HepG2 (cell line): Measurements from ENCODE around the gene GRIK4. TPM values are rescaled to one million over a fixed set of nuclear protein-coding genes. Genes with fewer than 3 reads are reported as not detected.

ENCODE experiments used
- ATAC-seq: fragments of 200-7000 bp; cut with Tn5 transposase; 3 replicates; pipeline ENCODE4 v1.9.1; 2020; ENCODE audit warnings: mild to moderate bottlenecking, moderate library complexity
- BruUV-seq: library from RNA; stranded (reverse); fragments of 400-500 nt; replicated peaks from 2 replicates; lab custom pipeline; 2021; lab: Mats Ljungman, UMichigan
- CTCF ChIA-PET: fragments of 300-600 bp; formaldehyde crosslinking; extraction: SDS; loops from one replicate; lab custom pipeline; 2021; ENCODE audit warnings: low total read pairs, inconsistent platforms, low intra/inter-chr PET ratio; lab: Yijun Ruan, JAX
- POLR2A ChIA-PET: fragments of 350-600 bp; sonication (Branson Sonifier 250); formaldehyde crosslinking; loops from one replicate; lab custom pipeline; 2020; ENCODE audit warnings: antibody characterized with exemption, inconsistent platforms; lab: Yijun Ruan, JAX
- DNase-seq: peaks from one replicate; pipeline ENCODE4 v3.0.0-alpha.2; 2015; ENCODE audit warnings: low spot score
- FAIRE-seq: peaks from 3 replicates; lab custom pipeline; 2011; peaks lifted over from hg19 to GRCh38; lab: Jason Lieb, UNC
- H2AFZ ChIP-seq: one replicate; pipeline ENCODE4 v1.6.1; 2011; ENCODE audit warnings: low read length, inconsistent platforms
- H3K27ac ChIP-seq: fragments of 300-600 bp; 3 replicates; pipeline ENCODE4 v1.8.0; 2011; ENCODE audit warnings: mixed run types, mild to moderate bottlenecking, mixed read lengths, low read length, inconsistent platforms; ENCODE audit not compliant: insufficient read depth; ENCODE audit errors: extremely low read length
- H3K27me3 ChIP-seq, 2 experiments: fragments of 200-600 bp in 1 of 2; 2 replicates in 1 of 2; 3 replicates in 1 of 2; pipeline versions ENCODE4 v1.6.0 to v1.8.0; 2011; ENCODE audit warnings: low read length in 2 of 2, mild to moderate bottlenecking in 2 of 2, moderate library complexity in 2 of 2, inconsistent platforms in 1 of 2; ENCODE audit not compliant: insufficient read depth in 2 of 2, control insufficient read depth in 1 of 2
- H3K36me3 ChIP-seq, 2 experiments: fragments of 200-600 bp in 1 of 2; replicated peaks in 1 of 2; 2 replicates in 1 of 2; 3 replicates in 1 of 2; pipeline versions ENCODE4 v1.5.1 to v1.8.0; 2011; ENCODE audit warnings: low read length in 2 of 2, inconsistent platforms in 1 of 2; ENCODE audit not compliant: insufficient read depth in 2 of 2, control insufficient read depth in 1 of 2
- H3K4me1 ChIP-seq: 2 replicates; pipeline ENCODE4 v1.5.1; 2012; ENCODE audit warnings: low read length, inconsistent platforms; ENCODE audit not compliant: insufficient read depth
- H3K4me2 ChIP-seq: 2 replicates; pipeline ENCODE4 v1.6.0; 2011; ENCODE audit warnings: low read depth, low read length, inconsistent platforms
- H3K4me3 ChIP-seq, 3 experiments: fragments of 200-600 bp in 1 of 3; sonication (generic), shearing (Covaris generic) in 1 of 3; replicated peaks in 1 of 3; 2 replicates each; pipeline ENCODE4 v1.5.1; 2011 to 2016; ENCODE audit warnings: low read length in 3 of 3, inconsistent platforms in 2 of 3, low read depth in 2 of 3, mild to moderate bottlenecking in 2 of 3, control low read depth in 1 of 3, mixed read lengths in 1 of 3; ENCODE audit not compliant: insufficient read depth in 1 of 3
- H3K79me2 ChIP-seq: one replicate; pipeline ENCODE4 v1.6.1; 2011; ENCODE audit warnings: low read length, inconsistent platforms; ENCODE audit not compliant: insufficient read depth
- H3K9ac ChIP-seq: 2 replicates; pipeline ENCODE4 v1.6.0; 2011; ENCODE audit warnings: mild to moderate bottlenecking, low read depth, low read length, inconsistent platforms; ENCODE audit not compliant: insufficient read depth
- H3K9me3 ChIP-seq: 2 replicates; pipeline ENCODE4 v1.5.1; 2012; ENCODE audit warnings: mild to moderate bottlenecking, low read length
- H4K20me1 ChIP-seq: 2 replicates; pipeline ENCODE4 v1.6.0; 2011; ENCODE audit warnings: inconsistent platforms, mild to moderate bottlenecking, low read length, moderate library complexity; ENCODE audit not compliant: insufficient read depth
- ESRRA ChIP-seq: sonication (generic); formaldehyde crosslinking; IDR thresholded peaks from 2 replicates; pipeline ENCODE4 v1.5.1; 2020; ENCODE audit warnings: mild to moderate bottlenecking, low read depth, missing genetic modification reagents
- HNF4A ChIP-seq: sonication (generic); formaldehyde crosslinking; IDR thresholded peaks from 2 replicates; pipeline ENCODE4 v1.4.0; 2020; ENCODE audit warnings: missing genetic modification reagents
- HOXA3 ChIP-seq: sonication (generic); formaldehyde crosslinking; IDR thresholded peaks from 2 replicates; pipeline ENCODE4 v1.5.0; 2020; ENCODE audit warnings: missing genetic modification reagents
- JUNB ChIP-seq: sonication (generic); formaldehyde crosslinking; IDR thresholded peaks from 2 replicates; pipeline ENCODE4 v1.8.0; 2022; ENCODE audit warnings: missing genetic modification reagents, mild to moderate bottlenecking, borderline replicate concordance
- NCOA2 ChIP-seq: sonication (generic); formaldehyde crosslinking; IDR thresholded peaks from 2 replicates; pipeline ENCODE4 v1.8.0; 2022; ENCODE audit warnings: inconsistent platforms
- NCOR1 ChIP-seq: fragments of 200-600 bp; sonication (generic); IDR thresholded peaks from 2 replicates; pipeline ENCODE4 v1.7.0; 2017; ENCODE audit warnings: antibody characterized with exemption, low read length, borderline replicate concordance
- NR2F2 ChIP-seq: IDR thresholded peaks from 2 replicates; pipeline ENCODE4 v1.6.1; 2012; ENCODE audit warnings: low read depth, inconsistent platforms, borderline replicate concordance
- PHF21A ChIP-seq: sonication (generic); formaldehyde crosslinking; IDR thresholded peaks from 2 replicates; pipeline ENCODE4 v1.5.0; 2020; ENCODE audit warnings: mild to moderate bottlenecking, missing genetic modification reagents
- RARA ChIP-seq: IDR thresholded peaks from 2 replicates; pipeline ENCODE4 v1.6.1; 2016; ENCODE audit warnings: missing genetic modification reagents, missing compliant biosample characterization
- SKI ChIP-seq: fragments of 450-650 bp; IDR thresholded peaks from one replicate; pipeline ENCODE4 v1.6.1; 2018; ENCODE audit warnings: mild to moderate bottlenecking; ENCODE audit not compliant: partially characterized antibody
- SNRNP70 ChIP-seq: fragments of 200-400 bp; formaldehyde crosslinking; IDR thresholded peaks from 2 replicates; pipeline ENCODE4 v1.6.1; 2017; ENCODE audit warnings: mild to moderate bottlenecking, low read depth, low read length, moderate library complexity
- TBL1XR1 ChIP-seq: fragments of 150-350 bp; IDR thresholded peaks from 2 replicates; pipeline ENCODE4 v1.6.1; 2014; ENCODE audit warnings: borderline replicate concordance, low read length; ENCODE audit not compliant: partially characterized antibody
- TBX3 ChIP-seq: fragments of 450-650 bp; IDR thresholded peaks from 2 replicates; pipeline ENCODE4 v1.6.1; 2017; ENCODE audit warnings: antibody characterized with exemption, mild to moderate bottlenecking, inconsistent platforms, borderline replicate concordance
- ZNF256 ChIP-seq: sonication (generic); formaldehyde crosslinking; conservative IDR thresholded peaks from 2 replicates; pipeline ENCODE4 v1.4.0; 2020; ENCODE audit warnings: missing genetic modification reagents
- ZNF333 ChIP-seq: sonication (generic); formaldehyde crosslinking; IDR thresholded peaks from 2 replicates; pipeline ENCODE4 v1.4.0; 2020; ENCODE audit warnings: mild to moderate bottlenecking, missing genetic modification reagents, borderline replicate concordance
- ZNF530 ChIP-seq: sonication (generic); formaldehyde crosslinking; IDR thresholded peaks from 2 replicates; pipeline ENCODE4 v1.5.0; 2020; ENCODE audit warnings: low read depth, mild to moderate bottlenecking, missing genetic modification reagents
- ZNF629 ChIP-seq: sonication (generic); formaldehyde crosslinking; conservative IDR thresholded peaks from 2 replicates; pipeline ENCODE4 v1.5.0; 2020; ENCODE audit warnings: missing genetic modification reagents
- ZNF768 ChIP-seq: sonication (generic); formaldehyde crosslinking; IDR thresholded peaks from 2 replicates; pipeline ENCODE4 v1.4.0; 2020; ENCODE audit warnings: missing genetic modification reagents
- ZNF788 ChIP-seq: sonication (generic); formaldehyde crosslinking; IDR thresholded peaks from 2 replicates; pipeline ENCODE4 v1.5.0; 2020; ENCODE audit warnings: mild to moderate bottlenecking, missing genetic modification reagents, borderline replicate concordance
- WGBS: methylation state at CpG from one replicate; pipeline ENCODE4 v1.1.6; 2017; ENCODE audit warnings: low lambda C conversion rate; 5-methylcytosine and 5-hydroxymethylcytosine counted together
- in situ Hi-C: cut with HindIII; loops from 2 replicates; pipeline ENCODE4 v1.10.0; 2017; ENCODE audit warnings: low pct_unique_long_range_greater_than_20kb; ENCODE audit not compliant: extremely low pct_ligation_motif_present
- intact Hi-C: fragments of 100-400 bp; cut with micrococcal nuclease; formaldehyde crosslinking; loops from one replicate; pipeline ENCODE4 v1.10.0; 2022; ENCODE audit not compliant: unreplicated experiment
- polyA plus RNA-seq, 8 experiments: library from polyadenylated mRNA; depleted of rRNA in 3 of 8; stranded (reverse) in 7 of 8; unstranded in 1 of 8; fragments of >200 nt; fragmentation: Illumina TruSeq in 4 of 8; extraction: Trizol in 4 of 8; gene quantifications; 2 replicates each; pipeline versions ENCODE4 v1.2.1 to v1.2.3, GENCODE V29; 2011 to 2016; ENCODE audit warnings: low read depth in 4 of 8, missing spikeins in 1 of 8, mixed read lengths in 1 of 8; ENCODE audit not compliant: insufficient read depth in 1 of 8
- total RNA-seq, 5 experiments: library from RNA; depleted of rRNA; stranded (reverse); fragments of >200 nt; fragmentation: Illumina TruSeq; extraction: Trizol; gene quantifications; 2 replicates each; pipeline ENCODE4 v1.2.3, GENCODE V29; 2016; ENCODE audit warnings: low read depth in 1 of 5
- TF ChIP-seq, protein P1 (sequence below): sonication (generic); formaldehyde crosslinking; IDR thresholded peaks from 2 replicates; pipeline ENCODE4 v1.5.0; 2020; ENCODE audit warnings: mild to moderate bottlenecking, low read depth, missing genetic modification reagents, borderline replicate concordance
- TF ChIP-seq, protein P2 (sequence below): sonication (generic); formaldehyde crosslinking; IDR thresholded peaks from 2 replicates; pipeline ENCODE4 v1.4.0; 2020; ENCODE audit warnings: mild to moderate bottlenecking, missing genetic modification reagents
- TF ChIP-seq, protein P3 (sequence below): sonication (generic); formaldehyde crosslinking; conservative IDR thresholded peaks from 2 replicates; pipeline ENCODE4 v1.4.0; 2020; ENCODE audit warnings: missing genetic modification reagents

Gene GRIK4
- total and polyA plus RNA-seq, 2 of the 13 experiments (the other 11 are each of a cell fraction or from before 2014, with no cell fraction given), result 0.04 to 0.07 TPM

DNA sequence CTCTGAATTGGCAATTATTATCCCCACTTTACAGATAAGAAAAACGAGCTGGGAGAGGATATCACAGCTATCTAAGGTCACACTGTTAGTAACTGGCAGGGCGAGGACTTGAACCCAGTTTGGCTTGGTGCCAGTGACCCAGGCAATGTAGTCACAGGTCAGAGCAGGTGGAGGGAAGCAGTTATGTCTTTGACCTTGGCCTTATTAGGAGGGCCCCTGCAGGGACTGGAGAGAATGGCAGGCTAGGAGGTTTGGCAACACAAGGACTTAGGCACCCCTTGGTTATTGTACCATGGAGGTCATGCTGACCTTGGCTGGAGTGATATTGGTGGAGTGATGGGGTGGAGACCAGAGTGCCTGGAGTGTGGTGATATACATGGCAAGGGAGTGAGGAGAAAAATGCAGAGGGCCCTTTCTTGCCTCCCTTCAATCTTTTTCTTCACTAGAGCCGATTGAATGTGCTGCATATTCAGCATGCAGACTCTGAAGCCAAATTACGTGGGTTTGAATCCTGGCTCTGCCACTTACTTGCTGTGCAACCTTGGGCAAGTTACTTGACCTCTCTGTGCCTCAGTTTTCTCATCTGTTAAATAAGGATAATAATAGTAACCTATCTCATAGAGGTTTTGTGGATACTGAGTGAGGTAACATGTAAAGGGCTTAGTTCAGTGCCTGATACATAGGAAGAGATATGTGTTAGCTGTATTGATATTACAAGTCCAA lies 419.7 kb downstream of the GRIK4 start:
- Histone ChIP-seq H2AFZ (no peak overlapping the region), H4K20me1 (no peaks in the 10 kb centered on the region), H3K9me3 (no peaks in the 10 kb centered on the region), H3K27me3 (no peaks in the 10 kb centered on the region), H3K4me2 (no peak overlapping the region), H3K79me2 (no peaks in the 10 kb centered on the region), H3K36me3 (no peaks in the 10 kb centered on the region), H3K27ac (no peak overlapping the region), H3K9ac (no peak overlapping the region), H3K4me3 (no peak overlapping the region), H3K4me1 (no peaks in the 10 kb centered on the region)
- ATAC-seq (peak; percentile 46), FAIRE-seq (no peak), DNase-seq (peak; percentile 35)
- in situ Hi-C loops (loop anchor here (10.0 kb wide), 1 partner anchor 264 kb away; no protein-coding TSS in a partner anchor), intact Hi-C loops (loop anchor here (10.0 kb wide), 1 partner anchor 176 kb away; no protein-coding TSS in a partner anchor)
- ChIA-PET POLR2A (no interaction called here), CTCF (no interaction called here)
- 0% methylated on average over 4 of the region's 4 CpGs for WGBS
- BruUV-seq, result no TSS peak
- peak; percentile 40 for TF ChIP-seq TBL1XR1
- no peak for TF ChIP-seq SNRNP70
- TF ChIP-seq ZNF788 (CRISPR knock-in tag), result no peak
- TF ChIP-seq TBX3, result no peak
- TF ChIP-seq SKI, result peak; percentile 91
- TF ChIP-seq RARA (CRISPR knock-in tag), result peak; percentile 74
- TF ChIP-seq ZNF256 (CRISPR knock-in tag), result no peak
- TF ChIP-seq ZNF629 (CRISPR knock-in tag), result 0 out of 2 replicates have a peak, but pooled peaks have one; percentile 16
- peak; percentile 33; the same call in 1 of the 2 replicates for TF ChIP-seq NCOR1
- no peak for TF ChIP-seq ZNF333 (CRISPR knock-in tag)
- peak; percentile 61; the same call in 1 of the 2 replicates for TF ChIP-seq ZNF768
- TF ChIP-seq, protein P1, sequence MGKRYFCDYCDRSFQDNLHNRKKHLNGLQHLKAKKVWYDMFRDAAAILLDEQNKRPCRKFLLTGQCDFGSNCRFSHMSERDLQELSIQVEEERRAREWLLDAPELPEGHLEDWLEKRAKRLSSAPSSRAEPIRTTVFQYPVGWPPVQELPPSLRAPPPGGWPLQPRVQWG (CRISPR knock-in tag), result no peak
- TF ChIP-seq HOXA3, result no peak
- TF ChIP-seq ZNF530, result no peak
- no peak for TF ChIP-seq NCOA2 (CRISPR knock-in tag)
- peak; percentile 36; the same call in 1 of the 2 replicates for TF ChIP-seq ESRRA (CRISPR knock-in tag)
- TF ChIP-seq, protein P2, sequence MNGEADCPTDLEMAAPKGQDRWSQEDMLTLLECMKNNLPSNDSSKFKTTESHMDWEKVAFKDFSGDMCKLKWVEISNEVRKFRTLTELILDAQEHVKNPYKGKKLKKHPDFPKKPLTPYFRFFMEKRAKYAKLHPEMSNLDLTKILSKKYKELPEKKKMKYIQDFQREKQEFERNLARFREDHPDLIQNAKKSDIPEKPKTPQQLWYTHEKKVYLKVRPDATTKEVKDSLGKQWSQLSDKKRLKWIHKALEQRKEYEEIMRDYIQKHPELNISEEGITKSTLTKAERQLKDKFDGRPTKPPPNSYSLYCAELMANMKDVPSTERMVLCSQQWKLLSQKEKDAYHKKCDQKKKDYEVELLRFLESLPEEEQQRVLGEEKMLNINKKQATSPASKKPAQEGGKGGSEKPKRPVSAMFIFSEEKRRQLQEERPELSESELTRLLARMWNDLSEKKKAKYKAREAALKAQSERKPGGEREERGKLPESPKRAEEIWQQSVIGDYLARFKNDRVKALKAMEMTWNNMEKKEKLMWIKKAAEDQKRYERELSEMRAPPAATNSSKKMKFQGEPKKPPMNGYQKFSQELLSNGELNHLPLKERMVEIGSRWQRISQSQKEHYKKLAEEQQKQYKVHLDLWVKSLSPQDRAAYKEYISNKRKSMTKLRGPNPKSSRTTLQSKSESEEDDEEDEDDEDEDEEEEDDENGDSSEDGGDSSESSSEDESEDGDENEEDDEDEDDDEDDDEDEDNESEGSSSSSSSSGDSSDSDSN (CRISPR knock-in tag), result no peak
- 0 out of 2 replicates have a peak, but pooled peaks have one; percentile 22 for TF ChIP-seq NR2F2
- TF ChIP-seq, protein P3, sequence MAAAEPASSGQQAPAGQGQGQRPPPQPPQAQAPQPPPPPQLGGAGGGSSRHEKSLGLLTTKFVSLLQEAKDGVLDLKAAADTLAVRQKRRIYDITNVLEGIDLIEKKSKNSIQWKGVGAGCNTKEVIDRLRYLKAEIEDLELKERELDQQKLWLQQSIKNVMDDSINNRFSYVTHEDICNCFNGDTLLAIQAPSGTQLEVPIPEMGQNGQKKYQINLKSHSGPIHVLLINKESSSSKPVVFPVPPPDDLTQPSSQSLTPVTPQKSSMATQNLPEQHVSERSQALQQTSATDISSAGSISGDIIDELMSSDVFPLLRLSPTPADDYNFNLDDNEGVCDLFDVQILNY, result no peak
- peak; percentile 35 for TF ChIP-seq HNF4A (CRISPR knock-in tag)
- no peak for TF ChIP-seq JUNB (CRISPR knock-in tag)
- TF ChIP-seq PHF21A, result no peak
